ENCODE results near the gene PTPRM.

PTPRM gene

GRCh38 chr18:8299054-8299980, 732.2 kb downstream of the PTPRM start:
- no peak overlapping the region for H3K9ac ChIP-seq (ENCODE audit: low read depth, low read length)
- H3K4me1 ChIP-seq (ENCODE audit: insufficient read depth, low read length): no peaks in the 10 kb centered on the region
- H3K9me3 ChIP-seq (ENCODE audit: control insufficient read depth, insufficient read depth, low read length): no peaks in the 10 kb centered on the region
- H3K36me3 ChIP-seq (ENCODE audit: insufficient read depth, low read length): no peaks in the 10 kb centered on the region; the same call in 1 of the 2 replicates

- Histone ChIP-seq H3K36me3 (ENCODE audit: insufficient read depth, low read length) (no peaks in the 10 kb centered on the region; the same call in 1 of the 2 replicates), H3K4me1 (ENCODE audit: insufficient read depth, low read length) (no peaks in the 10 kb centered on the region), H3K9ac (ENCODE audit: low read depth, low read length) (no peak overlapping the region), H3K9me3 (ENCODE audit: control insufficient read depth, insufficient read depth, low read length) (no peaks in the 10 kb centered on the region)
Measured at GRCh38 chr18:8300751-8301410, 733.8 kb downstream of the PTPRM start.

- H3K4me1 ChIP-seq (ENCODE audit: insufficient read depth, low read length): no peaks in the 10 kb centered on the region
- no peak overlapping the region for H3K9ac ChIP-seq (ENCODE audit: low read depth, low read length)
- no peaks in the 10 kb centered on the region for H3K9me3 ChIP-seq (ENCODE audit: control insufficient read depth, insufficient read depth, low read length)
Measured at GRCh38 chr18:8301427-8302172, 734.5 kb downstream of the PTPRM start.

GRCh38 chr18:8303151-8303755, 736.1 kb downstream of the PTPRM start:
- Histone ChIP-seq H3K9me3 (ENCODE audit: control insufficient read depth, insufficient read depth, low read length) (no peaks in the 10 kb centered on the region), H3K36me3 (ENCODE audit: insufficient read depth, low read length) (no peaks in the 10 kb centered on the region; the same call in 1 of the 2 replicates), H3K4me1 (ENCODE audit: insufficient read depth, low read length) (no peaks in the 10 kb centered on the region), H3K9ac (ENCODE audit: low read depth, low read length) (no peak overlapping the region)

More at GRCh38 chr18:8301427-8302172, 734.5 kb downstream of the PTPRM start:
- H3K36me3 ChIP-seq (ENCODE audit: insufficient read depth, low read length): no peaks in the 10 kb centered on the region; the same call in 1 of the 2 replicates

- Histone ChIP-seq H3K4me1 (ENCODE audit: insufficient read depth, low read length) (peaks cover 4% of the 10 kb centered on the region; the same call in 1 of the 2 replicates), H3K9ac (ENCODE audit: low read depth, low read length) (no peak overlapping the region), H3K36me3 (ENCODE audit: insufficient read depth, low read length) (no peaks in the 10 kb centered on the region), H3K9me3 (ENCODE audit: control insufficient read depth, insufficient read depth, low read length) (no peaks in the 10 kb centered on the region)
Measured at GRCh38 chr18:8307960-8308359, 740.8 kb downstream of the PTPRM start.

GRCh38 chr18:8313043-8313442, 745.9 kb downstream of the PTPRM start:
- Histone ChIP-seq H3K9ac (ENCODE audit: low read depth, low read length) (no peak overlapping the region), H3K9me3 (ENCODE audit: control insufficient read depth, insufficient read depth, low read length) (no peaks in the 10 kb centered on the region), H3K4me1 (ENCODE audit: insufficient read depth, low read length) (peaks cover 8% of the 10 kb centered on the region; the same call in 1 of the 2 replicates), H3K36me3 (ENCODE audit: insufficient read depth, low read length) (no peaks in the 10 kb centered on the region)

- Histone ChIP-seq H3K9ac (ENCODE audit: low read depth, low read length) (no peak overlapping the region), H3K9me3 (ENCODE audit: control insufficient read depth, insufficient read depth, low read length) (no peaks in the 10 kb centered on the region), H3K36me3 (ENCODE audit: insufficient read depth, low read length) (no peaks in the 10 kb centered on the region)
Measured at GRCh38 chr18:8314124-8314523, 747.0 kb downstream of the PTPRM start.

GRCh38 chr18:8319798-8320489, 752.8 kb downstream of the PTPRM start:
- Histone ChIP-seq H3K36me3 (ENCODE audit: insufficient read depth, low read length) (no peaks in the 10 kb centered on the region), H3K4me1 (ENCODE audit: insufficient read depth, low read length) (no peaks in the 10 kb centered on the region), H3K9ac (ENCODE audit: low read depth, low read length) (no peak overlapping the region), H3K9me3 (ENCODE audit: control insufficient read depth, insufficient read depth, low read length) (no peaks in the 10 kb centered on the region)

More at GRCh38 chr18:8314124-8314523, 747.0 kb downstream of the PTPRM start:
- H3K4me1 ChIP-seq (ENCODE audit: insufficient read depth, low read length): peaks cover 8% of the 10 kb centered on the region; the same call in 1 of the 2 replicates

GRCh38 chr18:8322486-8322885, 755.4 kb downstream of the PTPRM start:
- Histone ChIP-seq H3K9me3 (ENCODE audit: control insufficient read depth, insufficient read depth, low read length) (no peaks in the 10 kb centered on the region), H3K36me3 (ENCODE audit: insufficient read depth, low read length) (no peaks in the 10 kb centered on the region)

GRCh38 chr18:8324343-8325065, 757.4 kb downstream of the PTPRM start:
- Histone ChIP-seq H3K9me3 (ENCODE audit: control insufficient read depth, insufficient read depth, low read length) (no peaks in the 10 kb centered on the region), H3K9ac (ENCODE audit: low read depth, low read length) (no peak overlapping the region), H3K36me3 (ENCODE audit: insufficient read depth, low read length) (no peaks in the 10 kb centered on the region), H3K4me1 (ENCODE audit: insufficient read depth, low read length) (no peaks in the 10 kb centered on the region)

More at GRCh38 chr18:8322486-8322885, 755.4 kb downstream of the PTPRM start:
- no peak overlapping the region for H3K9ac ChIP-seq (ENCODE audit: low read depth, low read length)
- H3K4me1 ChIP-seq (ENCODE audit: insufficient read depth, low read length): no peaks in the 10 kb centered on the region

- no peak overlapping the region for H3K9ac ChIP-seq (ENCODE audit: low read depth, low read length)
- H3K9me3 ChIP-seq (ENCODE audit: control insufficient read depth, insufficient read depth, low read length): no peaks in the 10 kb centered on the region
- H3K36me3 ChIP-seq (ENCODE audit: insufficient read depth, low read length): no peaks in the 10 kb centered on the region
- no peaks in the 10 kb centered on the region for H3K4me1 ChIP-seq (ENCODE audit: insufficient read depth, low read length)
Measured at GRCh38 chr18:8326763-8327394, 759.8 kb downstream of the PTPRM start.

GRCh38 chr18:8328126-8328525, 761.0 kb downstream of the PTPRM start:
- Histone ChIP-seq H3K36me3 (ENCODE audit: insufficient read depth, low read length) (no peaks in the 10 kb centered on the region), H3K9me3 (ENCODE audit: control insufficient read depth, insufficient read depth, low read length) (no peaks in the 10 kb centered on the region), H3K9ac (ENCODE audit: low read depth, low read length) (no peak overlapping the region), H3K4me1 (ENCODE audit: insufficient read depth, low read length) (no peaks in the 10 kb centered on the region)

All from ES-I3 (cell line).